HG02571 (cell line): Measurements from ENCODE around the gene CAPS2.
"Not testable (repeated sequence)": the region's sequence is repeated elsewhere in the genome, so short reads cannot be mapped to it uniquely, and the experiment has no call there.

Experiments
- ATAC-seq: cut with Tn5 transposase; IDR thresholded peaks from one replicate; pipeline ENCODE4 v1.9.1; 2021; ENCODE audit warnings: mild to moderate bottlenecking, moderate library complexity; ENCODE audit not compliant: unreplicated experiment

The CAPS2 gene

DNA sequence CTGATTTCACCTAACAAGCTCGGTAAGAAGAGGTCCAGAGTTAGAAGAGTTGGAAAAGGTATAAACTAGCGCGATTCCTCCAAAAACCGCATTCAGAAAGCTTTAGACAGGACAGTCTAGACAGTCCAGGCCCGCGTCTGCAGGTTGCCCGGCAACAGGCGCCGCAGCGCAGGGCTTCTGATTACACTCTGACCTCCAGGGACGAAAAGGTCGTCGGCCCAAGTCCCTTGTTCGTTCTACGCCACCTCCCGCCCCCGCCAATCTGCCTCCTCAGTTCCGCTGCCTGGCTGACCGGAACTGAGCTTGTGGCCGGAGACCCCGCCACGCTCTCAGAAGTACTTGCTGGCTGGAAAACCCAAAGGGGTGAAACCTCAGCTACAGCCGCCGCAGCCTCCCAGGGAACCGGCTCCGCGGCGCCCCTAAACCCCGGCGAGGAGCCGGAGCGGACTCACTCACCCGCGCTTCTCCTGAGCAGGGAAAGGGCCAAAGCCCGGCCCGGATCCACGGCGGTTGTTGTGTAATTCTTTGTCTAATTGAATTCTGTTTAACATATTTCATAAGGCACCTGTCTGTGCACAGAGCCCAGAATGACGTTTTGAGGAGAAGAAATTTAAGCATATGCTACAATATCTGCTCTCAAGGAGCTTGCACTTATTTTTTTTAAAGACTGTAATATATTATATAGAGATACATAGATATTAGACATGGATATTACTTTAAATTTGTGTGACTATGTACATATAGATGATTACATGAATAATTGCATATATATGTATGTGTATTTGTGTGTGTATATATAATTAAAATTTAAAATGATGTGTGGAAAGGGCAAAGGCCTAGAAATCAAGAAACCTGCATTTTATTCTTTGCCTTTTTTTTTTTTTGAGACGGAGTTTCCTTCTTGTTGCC, at the start of gene CAPS2:
Gene CAPS2 (minus strand): TSS at position 407 of the 909 bp plus-strand sequence. CDS start 3,826 bp downstream, outside the sequence.
- peak; percentile 86 for ATAC-seq

DNA sequence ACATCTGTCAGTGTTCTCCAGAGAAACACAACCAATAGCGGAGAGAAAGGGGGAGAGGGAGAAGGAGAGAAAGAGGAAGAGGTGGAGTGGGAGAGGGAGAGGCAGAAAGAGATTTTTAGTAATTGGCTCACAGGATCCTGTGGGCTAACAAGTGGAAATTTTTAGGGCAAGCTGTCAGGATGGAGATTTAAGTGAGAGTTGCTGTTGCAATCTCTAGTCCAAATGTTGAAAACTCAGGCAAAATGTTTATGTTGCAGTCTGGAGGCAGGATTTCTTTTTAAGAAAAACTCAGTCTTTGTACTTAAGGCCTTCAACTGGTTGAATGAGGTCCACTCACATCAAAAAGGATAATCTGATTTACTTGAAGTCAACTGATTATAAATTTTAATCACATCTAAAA, 48.2 kb upstream of the CAPS2 start:
- ATAC-seq = no peak

DNA sequence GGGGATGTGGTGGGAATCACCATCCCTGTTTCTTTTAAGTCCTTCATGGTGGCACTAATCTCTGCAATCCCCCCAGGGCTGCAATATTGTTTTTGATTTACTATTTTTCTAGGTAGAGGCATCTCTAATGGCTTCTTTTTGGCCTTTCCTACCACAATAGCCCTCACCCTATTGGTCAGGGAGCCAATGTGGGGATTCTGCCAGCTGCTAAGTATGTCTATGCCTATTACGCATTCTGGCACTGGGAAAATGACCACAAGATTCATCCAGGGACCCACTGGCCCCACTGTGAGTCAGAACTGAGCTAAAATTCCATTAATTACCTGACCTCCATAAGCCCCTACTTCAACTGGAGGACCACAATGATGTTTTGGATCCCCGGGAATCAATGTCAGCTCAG, 44.8 kb upstream of the CAPS2 start:
- no peak for ATAC-seq

- ATAC-seq = peak; percentile 81
Measured at GRCh38 chr12:75366629-75367028, 36.5 kb upstream of the CAPS2 start.

DNA sequence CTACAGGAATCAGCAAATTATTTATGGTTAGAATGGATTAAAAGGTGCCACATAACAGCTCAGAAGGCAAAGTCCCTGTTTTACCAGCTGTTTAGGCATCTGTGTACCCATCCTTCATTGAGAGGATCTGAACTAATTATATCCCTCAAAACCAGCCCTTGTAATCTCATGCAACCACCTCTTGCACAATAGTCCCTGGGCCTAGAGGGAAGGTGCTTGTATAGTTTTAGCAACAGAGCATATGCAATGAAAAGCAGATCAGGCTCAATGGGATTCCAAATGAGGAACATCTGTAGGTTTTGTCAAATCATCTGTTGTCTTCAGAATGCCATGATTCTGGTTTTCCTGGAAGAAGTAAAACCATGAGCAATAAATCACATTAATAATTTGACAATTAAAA, 34.8 kb upstream of the CAPS2 start:
- no peak for ATAC-seq

DNA sequence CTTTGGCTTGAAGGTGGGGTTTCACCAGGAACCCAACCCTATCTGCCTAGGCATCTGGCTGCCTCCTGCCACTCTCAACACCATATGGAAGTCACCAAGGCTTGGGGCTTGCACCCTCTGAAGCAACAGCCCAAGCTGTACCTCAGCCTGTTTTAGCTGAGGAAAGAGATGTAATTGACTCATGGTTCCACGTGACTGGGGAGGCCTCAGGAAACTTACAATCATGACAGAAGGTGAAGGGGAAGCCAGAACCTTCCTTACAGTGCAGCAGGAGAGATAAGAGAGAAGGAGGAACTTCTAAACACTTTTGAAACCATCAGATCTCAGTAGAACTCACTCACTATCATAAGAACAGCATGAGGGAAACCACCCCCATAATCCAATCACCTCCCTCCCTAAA, 31.3 kb upstream of the CAPS2 start:
- ATAC-seq = no peak

DNA sequence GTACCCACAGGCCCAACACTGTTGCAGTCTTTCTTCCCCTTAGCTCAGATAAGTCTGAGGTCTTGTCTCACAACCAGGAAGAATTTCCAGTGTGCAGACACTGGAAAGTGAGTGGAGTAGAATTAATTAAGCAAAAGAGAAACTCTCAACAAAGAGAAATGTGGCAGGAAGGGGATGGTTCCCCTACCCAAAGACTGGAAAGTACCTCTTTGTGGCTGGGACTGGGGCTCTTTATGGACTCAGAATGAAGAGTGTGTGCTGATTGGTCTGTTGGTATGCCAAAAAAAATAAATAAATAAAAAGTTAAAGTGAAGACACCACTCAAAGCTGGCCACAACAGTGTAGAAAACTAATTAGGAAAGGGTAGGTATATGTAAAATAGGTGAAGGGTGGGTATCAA, 30.8 kb upstream of the CAPS2 start:
- ATAC-seq = no peak

- no peak for ATAC-seq
Measured at GRCh38 chr12:75354011-75354410, 23.9 kb upstream of the CAPS2 start.

DNA sequence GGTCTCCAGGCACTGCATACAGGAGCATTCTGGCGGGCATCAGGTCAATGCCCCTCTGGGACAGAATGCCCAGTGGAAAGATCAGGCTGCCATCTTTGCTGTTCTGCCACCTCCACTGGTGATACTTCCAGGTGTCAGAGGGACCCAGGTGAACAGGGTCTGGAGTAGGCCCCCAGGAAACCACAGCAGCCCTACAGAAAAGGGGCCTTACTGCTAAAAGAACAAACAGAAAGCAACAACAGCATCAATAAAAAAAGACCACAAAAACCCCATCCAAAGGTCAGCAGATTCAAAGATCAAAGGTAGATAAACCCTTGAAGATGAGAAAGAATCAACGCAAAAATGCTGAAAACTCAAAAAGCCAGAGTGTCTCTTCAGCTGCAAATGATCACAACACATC, 20.3 kb upstream of the CAPS2 start:
- ATAC-seq = no peak

GRCh38 chr12:75349946-75350345, 19.8 kb upstream of the CAPS2 start:
- ATAC-seq = no peak

DNA sequence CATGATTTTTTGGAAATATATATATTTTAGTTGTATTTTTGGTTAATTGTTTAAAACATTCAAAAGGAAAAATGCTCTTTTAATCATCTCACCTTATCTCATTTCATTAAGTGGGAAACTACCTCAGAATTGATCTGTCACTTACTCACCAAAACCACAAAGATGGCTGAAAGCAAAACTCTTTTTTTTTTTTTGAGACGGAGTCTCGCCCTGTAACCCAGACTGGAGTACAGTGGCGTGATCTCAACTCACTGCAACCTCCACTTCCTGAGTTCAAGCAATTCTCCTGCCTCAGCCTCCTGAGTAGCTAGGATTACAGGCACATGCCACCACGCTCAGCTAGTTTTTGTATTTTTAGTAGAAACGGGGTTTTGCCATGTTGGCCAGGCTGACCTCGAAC, 16.1 kb upstream of the CAPS2 start:
- ATAC-seq = not testable (repeated sequence)

DNA sequence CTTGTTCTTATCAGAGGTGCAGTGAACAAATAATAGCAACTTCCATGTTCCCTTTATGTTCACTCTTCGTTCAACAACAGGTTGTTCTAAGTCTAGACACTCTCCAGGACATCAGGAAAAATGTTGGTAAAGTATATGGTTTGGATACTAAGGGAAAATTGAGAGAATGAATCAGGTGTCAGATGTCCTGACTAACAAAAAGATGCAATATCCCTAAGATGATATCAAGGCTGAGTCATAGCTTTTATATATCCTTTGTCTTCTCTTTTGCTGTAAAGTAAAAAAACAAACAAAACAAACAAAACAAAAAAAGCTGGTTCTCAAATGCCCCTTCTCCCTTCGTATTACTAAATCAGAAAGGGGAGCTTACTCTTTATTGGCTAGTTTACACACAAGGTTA, 15.4 kb upstream of the CAPS2 start:
- ATAC-seq = no peak

DNA sequence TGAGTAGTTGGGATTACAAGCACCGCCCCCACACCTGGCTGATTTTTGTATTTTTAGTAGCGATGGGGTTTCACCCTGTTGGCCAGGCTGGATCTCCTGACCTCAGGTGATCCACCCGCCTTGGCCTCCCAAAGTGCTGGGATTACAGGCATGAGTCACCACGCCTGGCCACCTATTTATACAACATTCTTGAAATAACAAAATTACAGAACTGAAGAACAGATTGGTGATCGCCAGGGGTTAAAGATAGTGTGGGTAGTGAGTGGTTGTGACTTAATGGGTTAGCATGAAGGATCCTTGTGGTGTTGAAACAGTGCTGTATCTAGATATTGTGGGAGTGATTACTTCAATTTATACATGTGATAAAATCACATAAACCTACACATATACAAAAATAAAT, 11.7 kb upstream of the CAPS2 start:
- no peak for ATAC-seq

- peak; percentile 53 for ATAC-seq
Measured at GRCh38 chr12:75337905-75338304, 7.8 kb upstream of the CAPS2 start.

GRCh38 chr12:75334384-75335030, 4.4 kb upstream of the CAPS2 start, which contains the start of gene GLIPR1L1:
GLIPR1L1 (plus strand) TSS chr12:75334670; CDS start chr12:75334729, 59 bp downstream.
- ATAC-seq = peak; percentile 58

- no peak for ATAC-seq
Measured at GRCh38 chr12:75327642-75328041, 2.5 kb downstream of the CAPS2 start.

- no peak for ATAC-seq
Measured at GRCh38 chr12:75323663-75324062, 6.5 kb downstream of the CAPS2 start.

DNA sequence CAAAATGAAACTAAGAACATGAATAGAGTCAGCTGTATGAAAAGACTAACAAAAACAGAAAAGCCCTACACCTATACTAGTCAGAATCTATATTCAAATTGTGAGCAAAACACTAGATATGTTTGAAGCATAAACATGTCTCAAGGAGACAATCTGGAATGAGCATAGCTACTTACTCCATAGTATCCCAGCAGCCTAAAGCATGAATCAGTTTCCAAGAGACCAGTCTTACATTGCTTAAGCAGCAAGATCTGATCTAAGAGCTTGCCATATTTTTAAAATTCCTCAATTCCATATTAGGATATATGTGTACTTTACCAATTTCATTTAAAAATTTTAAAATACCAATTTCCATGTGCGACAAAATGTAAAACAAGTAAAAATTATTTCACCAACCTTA, 7.7 kb downstream of the CAPS2 start:
- no peak for ATAC-seq

DNA sequence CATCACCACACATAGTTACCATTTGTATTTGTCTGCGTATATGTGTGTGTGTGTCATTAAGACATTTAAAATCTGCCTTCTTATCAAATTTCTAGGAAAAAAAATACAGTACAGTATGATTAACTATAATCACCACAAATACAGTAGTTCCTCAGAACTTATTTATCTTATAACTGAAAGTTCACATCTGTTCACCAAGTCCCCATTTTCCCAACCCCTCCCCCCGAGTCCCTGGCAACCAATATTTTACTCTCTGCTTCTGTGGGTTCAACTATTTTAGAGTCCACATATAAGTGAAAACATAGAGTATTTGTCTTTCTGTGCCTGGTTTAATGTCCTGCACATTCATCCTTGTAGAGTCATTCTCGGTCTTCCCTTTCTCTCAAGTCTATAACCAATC, 12.3 kb downstream of the CAPS2 start:
- no peak for ATAC-seq

GRCh38 chr12:75315518-75315917, 14.6 kb downstream of the CAPS2 start:
- no peak for ATAC-seq

DNA sequence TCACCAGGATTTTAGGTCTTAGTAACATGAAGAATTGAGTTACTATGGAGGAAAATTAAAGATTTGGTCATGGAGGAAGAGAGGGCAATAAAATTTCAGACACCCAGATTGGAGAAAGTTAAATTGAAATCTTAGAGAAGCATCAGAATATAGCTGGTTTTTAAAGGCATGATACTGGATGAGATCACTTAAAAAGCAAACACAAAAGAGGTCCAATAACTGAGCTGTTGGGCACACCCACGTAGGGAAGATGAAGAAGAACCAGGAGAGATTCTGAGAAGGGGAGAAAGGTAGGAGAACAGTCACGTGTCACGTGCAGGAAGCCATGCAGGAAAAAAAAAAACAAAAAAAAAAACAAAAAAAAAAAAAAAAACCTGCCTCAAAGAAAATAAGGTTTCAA, 18.8 kb downstream of the CAPS2 start:
- no peak for ATAC-seq

GRCh38 chr12:75308279-75308678, 21.8 kb downstream of the CAPS2 start:
- ATAC-seq = no peak
